Adipose tissue (tissue), 3 donors: ENCODE data around the gene ERVMER34-1. TPM values are rescaled to one million over a fixed set of nuclear protein-coding genes. Genes with fewer than 3 reads are reported as not detected.

Experiments
- H3K27ac ChIP-seq: one replicate; pipeline ENCODE4 v1.5.1; 2013; ENCODE audit warnings: low read depth, low read length
- WGBS, 3 donors: extraction: QIAGEN DNeasy Blood & Tissue Kit; methylation state at CpG; one replicate each; pipeline ENCODE4 v1.1.7; 2013; 5-methylcytosine and 5-hydroxymethylcytosine counted together
- polyA plus RNA-seq, 3 donors: library from polyadenylated mRNA; stranded (reverse); fragments of 200-250 nt; gene quantifications; one replicate each; pipeline ENCODE4 v1.2.3, GENCODE V29; 2013
- donor health status: healthy with polysubstance abuse.
- donor health status: Bipolar disorder and iron deficiency.
- donor health status: healthy.

The ERVMER34-1 gene
- polyA plus RNA-seq, 3 donors, result 0.09 to 0.32 (median 0.11) TPM

DNA sequence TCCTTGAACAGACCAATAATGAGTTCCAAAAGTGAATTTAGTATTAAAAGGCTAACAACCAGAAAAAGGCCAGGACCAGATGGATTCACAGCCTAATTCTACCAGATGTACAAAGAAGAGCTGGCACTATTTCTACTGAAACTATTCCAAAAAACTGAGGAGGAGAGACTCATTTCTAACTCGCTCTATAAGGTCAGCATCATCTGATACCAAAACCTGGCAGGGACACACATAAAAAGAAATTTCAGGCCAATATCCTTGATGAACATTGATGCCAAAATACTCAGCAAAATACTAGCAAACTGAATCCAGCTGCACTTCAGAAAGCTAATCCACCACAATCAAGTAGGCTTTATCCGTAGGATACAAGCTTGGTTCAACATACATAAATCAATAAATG lies 56.3 kb downstream of the ERVMER34-1 start:
- WGBS, 3 donors, result 63 to 80% (median 75%) methylated on average over 2 of the region's 2 CpGs
- H3K27ac ChIP-seq, result no peak overlapping the region

- H3K27ac ChIP-seq, result no peak overlapping the region
Observed at GRCh38 chr4:52693492-52693891, 57.7 kb downstream of the ERVMER34-1 start.

Other genes with a start within 250 kb of the ERVMER34-1 start
- gene USP46, start 92.1 kb downstream of the ERVMER34-1 start, polyA plus RNA-seq, result 1 to 10 TPM; 3.1 to 9.1 (median 3.6) TPM
- 1 to 10 TPM in 1 of 3 donors, under 1 TPM in 2; 0.42 to 1.3 (median 0.47) TPM for gene RASL11B, start 110.9 kb upstream of the ERVMER34-1 start, polyA plus RNA-seq